GM19025 (cell line): ENCODE measurements around the gene GPR39.

Source experiments
- ATAC-seq: cut with Tn5 transposase; IDR thresholded peaks from one replicate; pipeline ENCODE4 v1.9.1; 2021; ENCODE audit warnings: mild to moderate bottlenecking, low read depth, moderate library complexity; ENCODE audit not compliant: unreplicated experiment

GPR39 gene

GRCh38 chr2:132550946-132551345 is 134.3 kb downstream of the GPR39 start:
- ATAC-seq, result no peak

GRCh38 chr2:132557694-132558093 is 141.1 kb downstream of the GPR39 start:
- no peak for ATAC-seq

GRCh38 chr2:132559326-132559725 is 142.7 kb downstream of the GPR39 start:
- no peak for ATAC-seq

GRCh38 chr2:132559921-132560320 is 143.3 kb downstream of the GPR39 start:
- no peak for ATAC-seq

DNA sequence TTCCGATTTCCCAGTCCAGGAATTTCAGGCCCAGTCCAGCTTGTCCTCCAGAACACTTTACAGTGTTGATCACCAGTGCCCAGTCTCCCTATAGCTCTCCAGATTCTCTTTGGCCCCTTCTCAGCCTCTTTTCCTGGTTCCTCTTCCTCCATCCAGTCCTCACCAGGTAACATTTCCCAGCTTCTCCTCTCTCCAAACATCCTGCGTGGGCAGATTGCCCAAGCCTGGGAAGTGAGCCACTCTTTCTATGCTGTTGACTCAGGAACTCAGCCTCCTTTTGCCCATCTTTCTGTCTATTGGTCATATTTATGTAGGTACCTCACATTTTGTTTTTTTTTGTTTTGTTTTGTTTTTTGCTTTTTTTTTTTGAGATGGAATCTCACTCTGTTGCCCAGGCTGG is 144.0 kb downstream of the GPR39 start:
- ATAC-seq, result no peak

DNA sequence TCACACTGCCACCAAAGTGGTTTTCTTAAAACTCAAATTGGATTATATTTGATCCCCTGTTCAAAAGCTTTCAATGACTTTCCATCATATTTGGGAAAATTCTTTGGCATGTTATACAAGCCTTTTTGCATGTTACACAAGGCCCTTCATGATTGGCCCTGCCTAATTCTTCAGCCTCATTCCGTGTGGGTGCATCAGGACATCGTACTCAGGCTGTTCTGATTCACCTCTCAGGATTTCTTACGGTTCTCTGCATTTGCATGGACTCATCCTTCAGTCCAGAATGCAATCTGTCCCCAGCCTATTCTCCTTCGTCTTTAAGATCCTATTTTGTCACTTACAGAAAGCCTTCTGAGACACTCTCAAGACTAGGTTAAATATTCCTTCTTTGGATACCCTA is 145.6 kb downstream of the GPR39 start:
- ATAC-seq, result no peak

GRCh38 chr2:132564065-132564464 is 147.5 kb downstream of the GPR39 start:
- ATAC-seq, result no peak

DNA sequence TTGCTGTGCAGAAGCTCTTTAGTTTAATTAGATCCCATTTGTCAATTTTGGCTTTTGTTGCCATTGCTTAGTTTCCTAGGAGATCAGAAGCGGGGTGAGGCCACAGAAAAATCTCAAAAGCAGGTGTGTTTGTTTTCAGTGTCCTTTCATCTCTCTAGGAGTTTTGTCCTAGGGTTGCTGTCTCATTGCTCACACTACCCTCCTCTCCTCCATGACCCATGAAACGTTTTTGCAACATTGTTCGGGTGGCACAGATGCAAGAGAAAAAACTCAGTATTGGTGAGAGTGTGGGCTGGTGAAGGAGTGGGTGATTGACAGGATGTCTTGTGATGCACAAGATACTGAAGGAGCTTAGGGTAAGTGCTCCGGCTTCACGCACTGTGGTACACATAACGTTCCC is 149.8 kb downstream of the GPR39 start:
- ATAC-seq, result no peak

DNA sequence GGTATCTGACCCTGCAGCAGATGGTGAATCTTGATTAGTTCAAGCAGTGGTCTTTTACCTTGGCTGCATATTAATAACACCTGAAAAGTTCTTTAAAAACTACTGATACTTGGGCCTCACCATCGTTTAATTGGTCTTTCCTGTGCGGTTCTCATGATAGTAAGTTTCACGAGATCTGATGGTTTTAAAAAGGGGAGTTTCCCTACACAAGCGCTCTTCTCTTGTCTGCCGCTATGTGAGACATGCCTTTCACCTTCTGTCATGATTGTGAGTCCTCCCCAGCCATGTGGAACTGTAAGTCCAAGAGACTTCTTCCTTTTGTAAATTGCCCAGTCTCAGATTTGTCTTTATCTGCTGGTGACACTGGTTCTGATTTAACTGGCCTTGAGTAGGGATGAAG is 151.1 kb downstream of the GPR39 start:
- no peak for ATAC-seq

DNA sequence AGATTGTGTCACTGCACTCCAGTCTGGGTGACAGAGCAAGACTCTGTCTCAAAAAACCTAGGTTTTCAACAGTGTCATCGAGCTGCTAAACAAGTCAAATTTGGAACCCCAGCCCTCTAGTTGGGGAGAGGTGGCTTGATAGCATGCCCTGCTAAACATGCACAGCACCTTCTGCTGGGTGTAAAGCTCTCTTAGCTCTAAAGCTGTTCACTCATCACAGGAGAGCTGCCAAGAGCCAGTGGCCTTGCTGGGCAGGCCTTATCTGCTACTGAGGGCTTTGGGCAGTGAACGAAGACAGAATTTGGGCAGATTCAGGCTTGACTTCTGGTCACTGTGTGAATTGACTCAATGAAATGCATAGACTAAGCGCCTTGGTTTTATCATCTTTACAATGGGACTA is 152.1 kb downstream of the GPR39 start:
- no peak for ATAC-seq

DNA sequence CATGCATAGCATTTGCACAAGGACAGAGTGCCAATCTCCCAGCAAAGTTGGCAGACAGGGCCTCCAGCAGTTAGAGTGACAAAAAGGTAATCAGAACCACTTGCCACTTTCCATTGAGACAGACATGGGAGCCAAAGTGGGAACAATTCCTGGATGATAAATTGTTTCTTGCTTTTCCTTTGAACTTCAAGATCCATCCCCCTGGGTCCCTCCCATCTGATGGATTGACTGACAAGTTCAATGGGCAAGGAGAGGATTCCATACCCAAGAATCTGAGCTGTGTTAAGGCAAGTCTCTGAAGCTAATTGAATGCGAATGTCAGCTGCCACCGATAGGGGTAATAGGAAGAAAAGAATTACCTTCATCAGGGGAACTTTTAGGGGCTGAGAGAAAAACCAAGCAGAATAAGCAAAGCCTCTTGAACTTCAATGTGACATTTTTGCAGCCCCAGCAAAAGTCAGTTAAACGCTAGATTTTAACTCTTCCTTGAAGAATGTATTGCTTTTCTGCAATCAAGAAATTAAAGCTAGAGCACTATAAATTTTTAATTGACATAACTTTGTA is 156.9 kb downstream of the GPR39 start:
- ATAC-seq, result no peak

- no peak for ATAC-seq
Measured at GRCh38 chr2:132577686-132578085, 161.1 kb downstream of the GPR39 start.

DNA sequence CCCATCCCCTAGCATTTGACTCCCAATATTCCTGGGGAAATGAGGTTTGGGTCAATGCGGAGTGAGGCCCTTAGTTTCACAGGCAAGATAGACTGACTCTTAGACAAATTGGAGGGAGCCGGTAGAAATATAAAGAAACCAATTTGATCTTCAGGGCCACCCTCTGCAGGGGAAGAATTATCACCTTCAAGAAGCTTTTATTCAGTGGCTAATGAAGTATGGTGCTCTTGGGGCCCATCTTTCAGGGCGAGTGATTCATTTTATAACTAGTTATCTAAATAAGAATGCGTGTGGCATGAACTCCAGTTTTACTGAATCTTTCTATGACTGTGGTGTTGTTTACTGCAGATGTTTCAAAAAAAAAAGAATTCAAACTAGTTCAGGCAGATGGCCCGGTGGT is 165.0 kb downstream of the GPR39 start:
- ATAC-seq, result no peak

DNA sequence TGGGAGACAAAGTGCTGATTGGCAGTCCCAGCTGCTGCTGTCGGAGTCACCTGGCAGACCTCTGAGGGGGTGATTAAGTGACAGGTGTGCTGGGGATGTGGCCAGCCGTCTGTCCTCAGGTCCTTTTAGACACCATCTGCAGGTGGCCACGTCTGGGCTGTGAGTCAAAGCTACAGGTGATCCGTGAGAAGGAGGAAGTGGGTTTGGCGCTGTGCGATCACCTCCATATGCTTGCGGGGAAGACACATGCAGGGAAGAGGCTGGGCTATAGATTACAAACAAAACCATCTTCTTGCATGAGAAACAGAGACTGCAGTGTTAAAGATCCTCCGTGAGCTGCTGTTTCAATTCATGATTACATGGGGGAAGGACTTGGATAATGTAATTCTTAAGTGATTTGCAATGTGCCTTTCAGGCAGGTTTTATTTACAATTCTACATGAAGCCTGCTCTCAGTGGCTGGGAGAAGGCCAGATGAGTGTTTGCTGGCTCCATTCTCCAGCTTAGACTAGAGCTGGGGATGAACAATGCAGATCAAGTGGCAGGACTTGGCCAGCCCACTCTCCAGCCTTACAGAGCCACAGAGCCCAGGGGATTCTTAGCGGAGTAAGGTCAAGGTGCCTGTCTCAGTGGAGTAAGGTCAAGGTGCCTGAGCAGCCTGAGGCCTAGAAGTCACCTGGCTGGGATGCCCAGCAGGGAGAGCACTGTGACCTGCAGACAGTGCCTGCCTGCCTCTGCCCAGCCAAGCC is 165.6 kb downstream of the GPR39 start:
- no peak for ATAC-seq

GRCh38 chr2:132583666-132584360 is 167.2 kb downstream of the GPR39 start:
- no peak for ATAC-seq

- no peak for ATAC-seq
Measured at GRCh38 chr2:132584976-132585817, 168.6 kb downstream of the GPR39 start.

DNA sequence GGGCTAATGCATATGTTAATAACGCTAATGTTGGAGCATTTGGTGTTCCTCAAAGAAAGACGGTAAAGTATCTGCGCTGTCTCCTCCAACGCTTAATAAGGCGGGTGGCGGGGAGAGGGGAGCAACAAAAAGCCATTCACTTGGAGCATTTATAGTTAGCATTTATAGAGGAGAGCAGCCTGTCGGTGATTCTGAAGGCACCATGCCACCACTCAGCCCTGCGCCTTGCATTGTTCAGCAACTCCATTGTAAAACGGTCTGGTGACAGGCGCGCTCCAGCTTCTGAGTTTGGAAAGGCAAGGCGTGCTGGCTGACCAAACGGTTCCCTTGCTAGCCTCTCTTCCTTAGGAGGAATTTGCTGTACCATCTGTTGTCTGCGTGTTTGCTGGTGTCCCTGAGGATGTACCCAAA is 169.5 kb downstream of the GPR39 start:
- no peak for ATAC-seq

DNA sequence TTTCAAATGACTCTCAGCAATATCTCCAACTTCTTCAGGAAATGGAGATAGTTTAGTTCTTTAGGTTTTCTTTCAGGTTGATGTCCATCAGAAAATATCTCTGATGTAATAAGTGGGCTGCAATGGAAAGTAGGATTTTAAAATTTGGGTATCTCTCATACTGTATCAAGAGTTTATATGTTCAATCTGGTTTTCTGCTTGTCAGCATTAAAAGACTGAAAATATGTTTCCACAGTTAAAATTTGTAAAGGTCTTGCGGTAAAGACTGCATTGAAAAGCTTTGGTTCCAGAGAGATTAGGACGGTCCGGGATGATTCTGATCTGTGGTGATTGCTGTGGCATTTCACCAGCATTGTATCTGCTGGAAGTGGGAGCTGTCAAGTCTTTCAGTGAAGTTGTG is 170.2 kb downstream of the GPR39 start:
- no peak for ATAC-seq

- no peak for ATAC-seq
Measured at GRCh38 chr2:132588576-132588975, 172.0 kb downstream of the GPR39 start.

DNA sequence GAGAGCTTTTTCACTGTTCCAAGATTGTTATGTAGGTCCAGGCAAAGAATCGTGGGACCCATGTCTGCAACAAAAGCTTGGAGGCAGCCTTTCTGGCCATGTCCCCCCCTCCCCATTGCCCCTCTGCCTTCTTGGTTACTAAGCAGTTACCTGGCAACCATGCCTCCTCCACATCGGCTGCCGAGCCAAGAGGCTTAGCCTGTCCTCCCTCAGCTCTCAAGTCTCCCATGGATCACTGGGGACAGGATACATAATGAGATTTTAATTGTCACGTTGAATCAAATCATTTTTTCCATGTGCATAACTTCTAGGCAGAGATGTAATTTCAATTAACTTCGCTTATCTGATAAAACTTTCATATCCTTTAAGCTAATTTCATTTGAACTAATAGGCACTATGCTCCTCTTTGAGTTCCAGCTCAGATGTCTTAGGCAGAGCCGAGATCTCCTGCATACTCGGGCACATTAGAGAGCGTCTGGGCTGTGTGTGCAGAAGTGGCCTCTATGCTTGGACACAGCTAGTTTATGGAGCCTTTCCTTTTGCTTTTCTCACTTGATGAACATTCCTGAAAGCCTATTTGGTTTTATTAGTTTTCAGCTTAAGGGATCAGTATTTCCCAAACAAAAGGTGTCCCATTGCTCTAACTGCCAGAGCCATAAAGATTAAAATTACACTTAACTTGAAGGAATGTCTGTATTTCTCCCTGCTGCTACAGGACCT is 172.7 kb downstream of the GPR39 start:
- ATAC-seq, result no peak
